GM19023 (cell line): ENCODE measurements around the gene TMEM132A.
"Not testable (repeated sequence)": the region's sequence is repeated elsewhere in the genome, so short reads cannot be mapped to it uniquely, and the experiment has no call there.

Experiments
- ATAC-seq: cut with Tn5 transposase; IDR thresholded peaks from one replicate; pipeline ENCODE4 v1.9.1; 2021; ENCODE audit warnings: mild to moderate bottlenecking, moderate library complexity; ENCODE audit not compliant: unreplicated experiment

The TMEM132A gene

GRCh38 chr11:60905551-60906113 is 18.6 kb upstream of the TMEM132A start:
- ATAC-seq = no peak

GRCh38 chr11:60906132-60906972 is 17.9 kb upstream of the TMEM132A start, which contains the start of gene PRPF19:
PRPF19 (minus strand) TSS chr11:60906585; CDS start chr11:60906382, 203 bp downstream.
- peak; percentile 77 for ATAC-seq

GRCh38 chr11:60908803-60909202 is 15.5 kb upstream of the TMEM132A start:
- ATAC-seq = no peak

- ATAC-seq = not testable (repeated sequence)
These were observed 14.5 kb upstream of the TMEM132A start for GRCh38 chr11:60909680-60910280.

- peak; percentile 27 for ATAC-seq
These were observed 14.0 kb upstream of the TMEM132A start for GRCh38 chr11:60910281-60910687.

GRCh38 chr11:60910711-60911380 is 13.4 kb upstream of the TMEM132A start:
- no peak for ATAC-seq

- ATAC-seq = no peak
These were observed 11.9 kb upstream of the TMEM132A start for GRCh38 chr11:60912223-60912850.

GRCh38 chr11:60912851-60913528 is 11.3 kb upstream of the TMEM132A start:
- no peak for ATAC-seq

- ATAC-seq = peak; percentile 51
These were observed 10.2 kb upstream of the TMEM132A start, which contains the start of gene TMEM109 for GRCh38 chr11:60913793-60914632. TMEM109 (plus strand) TSS chr11:60914158; CDS start chr11:60919694, 5,536 bp downstream.

GRCh38 chr11:60914633-60915247 is 9.5 kb upstream of the TMEM132A start:
- ATAC-seq = peak; percentile 5

- ATAC-seq = peak; percentile 45
These were observed 8.9 kb upstream of the TMEM132A start for GRCh38 chr11:60915248-60915914.

- no peak for ATAC-seq
These were observed 7.5 kb upstream of the TMEM132A start for GRCh38 chr11:60916669-60917206.

GRCh38 chr11:60917267-60917666 is 7.0 kb upstream of the TMEM132A start:
- no peak for ATAC-seq

GRCh38 chr11:60918251-60918938 is 5.9 kb upstream of the TMEM132A start:
- ATAC-seq = no peak

- no peak for ATAC-seq
These were observed 5.4 kb upstream of the TMEM132A start for GRCh38 chr11:60918939-60919265.

GRCh38 chr11:60919320-60919719 is 4.9 kb upstream of the TMEM132A start:
- ATAC-seq = no peak

GRCh38 chr11:60919956-60920355 is 4.3 kb upstream of the TMEM132A start:
- no peak for ATAC-seq

GRCh38 chr11:60921259-60921658 is 3.0 kb upstream of the TMEM132A start:
- ATAC-seq = no peak
